SH-SY5Y (cell line): ENCODE measurements around the gene PTPN21.

Source experiments
- GATA2 ChIP-seq: IDR thresholded peaks from 2 replicates; pipeline ENCODE4 v1.6.1; 2011; ENCODE audit warnings: mild to moderate bottlenecking, low read depth, low read length
- GATA3 ChIP-seq: IDR thresholded peaks from 2 replicates; pipeline ENCODE4 v1.6.1; 2011; ENCODE audit warnings: low read depth, mild to moderate bottlenecking, low read length, moderate library complexity

GRCh38 chr14:88521818-88522217 is 33.0 kb downstream of the PTPN21 start:
- TF ChIP-seq GATA2, result no peak
- TF ChIP-seq GATA3, result no peak
